NCI-H187 treated with DMSO at 0.1 percent for 48 hours (cell line): ENCODE data around the gene SEZ6L.

Source experiments
- DNase-seq: peaks from one replicate; lab custom pipeline; 2025; lab: John Stamatoyannopoulos, UW

The SEZ6L gene

DNA sequence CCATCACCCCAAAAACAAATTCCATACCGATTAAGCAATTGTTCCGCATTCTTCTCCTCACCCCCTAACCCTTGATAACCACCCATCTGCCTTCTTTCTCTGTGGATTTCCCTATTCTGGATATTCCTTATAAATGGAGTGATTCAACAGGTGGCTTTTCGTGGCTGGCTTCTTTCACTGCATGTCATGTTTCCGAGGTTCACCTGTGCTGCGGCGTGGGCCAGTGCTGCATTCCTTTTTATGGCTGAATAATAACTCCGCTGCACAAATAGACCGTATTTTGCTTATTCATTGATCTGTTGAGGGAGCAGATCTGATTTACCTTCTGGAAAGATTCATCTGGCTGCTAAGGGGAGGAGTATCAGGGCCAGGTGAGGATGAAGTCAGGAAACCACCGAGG lies 165.0 kb downstream of the SEZ6L start:
- no peak for DNase-seq

DNA sequence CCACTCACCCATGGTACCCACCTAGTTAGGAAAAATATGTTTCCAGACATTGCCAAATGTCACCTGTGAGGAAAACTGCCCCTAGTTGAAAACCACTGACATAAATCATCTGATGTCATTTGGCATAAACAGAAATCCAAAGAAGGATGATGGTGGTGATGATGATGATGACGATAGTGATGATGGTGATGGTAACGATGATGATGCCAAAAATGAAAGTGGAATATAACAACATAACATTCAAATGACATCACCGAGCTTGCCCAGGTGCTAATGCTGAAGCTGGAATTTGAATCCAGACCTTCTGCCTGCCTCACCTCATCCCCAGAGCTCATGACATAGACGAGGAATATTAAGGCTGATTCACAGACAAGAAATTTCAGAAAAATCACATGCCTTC lies 167.5 kb downstream of the SEZ6L start:
- DNase-seq, result no peak

DNA sequence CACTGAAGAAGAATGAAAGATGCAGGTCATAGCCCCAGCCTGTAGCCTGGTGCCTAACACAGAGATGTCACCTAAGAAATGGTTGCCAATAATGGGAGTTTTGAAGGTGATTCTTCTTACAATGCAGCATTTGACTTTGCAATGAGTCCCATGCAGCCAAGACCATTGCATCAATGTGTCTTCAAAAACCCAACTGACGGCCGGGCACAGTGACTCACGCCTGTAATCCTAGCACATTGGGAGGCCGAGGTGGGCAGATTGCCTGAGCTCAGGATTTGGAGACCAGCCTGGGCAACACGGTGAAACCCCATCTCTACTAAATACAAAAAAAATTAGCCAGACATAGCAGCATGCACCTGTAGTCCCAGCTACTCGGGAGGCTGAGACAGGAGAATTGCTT lies 170.5 kb downstream of the SEZ6L start:
- no peak for DNase-seq

DNA sequence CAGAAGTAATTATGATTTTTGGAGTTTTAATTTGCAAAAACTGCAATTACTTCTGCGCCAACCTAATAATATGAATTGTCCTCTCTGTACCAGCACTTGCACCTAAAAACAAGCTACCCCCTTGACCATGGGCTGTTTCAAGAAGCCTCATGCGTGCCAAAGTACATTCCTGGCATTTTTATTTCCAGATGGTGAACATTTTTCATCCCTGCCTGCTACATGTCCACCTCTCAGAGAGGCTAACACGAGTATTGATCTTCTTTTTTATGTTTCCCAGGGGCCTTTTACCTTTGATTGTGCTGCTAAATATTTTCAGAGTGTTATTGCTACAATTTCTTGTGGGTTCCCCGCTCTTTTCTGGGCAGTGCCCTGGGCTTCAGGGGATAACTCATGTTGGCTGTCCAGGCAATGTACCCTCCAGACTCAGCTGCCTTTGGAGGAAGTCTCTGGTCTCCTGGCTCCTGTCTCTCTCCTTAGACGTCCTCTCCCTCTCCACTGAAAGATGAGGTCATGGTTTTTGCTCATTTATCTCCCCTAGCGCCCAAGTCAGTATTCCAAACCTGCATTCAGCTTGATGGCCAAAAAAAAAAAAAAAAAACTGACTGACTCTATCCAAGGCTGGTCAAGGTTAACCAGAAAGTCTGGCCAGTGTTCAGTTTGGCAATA lies 173.6 kb downstream of the SEZ6L start:
- no peak for DNase-seq

DNA sequence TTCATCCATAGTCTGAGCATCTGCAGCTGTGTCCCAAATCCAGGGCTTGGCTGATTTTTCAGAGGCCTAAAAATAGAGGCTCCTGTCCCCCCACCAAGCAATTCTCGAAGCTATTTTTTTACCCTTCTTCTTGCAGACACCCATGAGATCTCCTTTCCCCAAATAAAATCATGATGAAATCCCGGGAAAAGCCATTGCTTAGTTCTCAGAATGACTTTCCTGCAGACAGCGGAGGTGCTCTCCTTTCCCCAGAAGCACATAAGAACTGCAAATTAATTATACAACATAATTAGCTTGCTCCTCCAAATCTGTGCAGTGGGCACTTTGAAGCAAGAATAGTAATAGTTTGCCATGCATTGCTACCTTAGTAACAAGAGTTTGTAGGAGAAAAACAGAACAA lies 176.2 kb downstream of the SEZ6L start:
- no peak for DNase-seq

DNA sequence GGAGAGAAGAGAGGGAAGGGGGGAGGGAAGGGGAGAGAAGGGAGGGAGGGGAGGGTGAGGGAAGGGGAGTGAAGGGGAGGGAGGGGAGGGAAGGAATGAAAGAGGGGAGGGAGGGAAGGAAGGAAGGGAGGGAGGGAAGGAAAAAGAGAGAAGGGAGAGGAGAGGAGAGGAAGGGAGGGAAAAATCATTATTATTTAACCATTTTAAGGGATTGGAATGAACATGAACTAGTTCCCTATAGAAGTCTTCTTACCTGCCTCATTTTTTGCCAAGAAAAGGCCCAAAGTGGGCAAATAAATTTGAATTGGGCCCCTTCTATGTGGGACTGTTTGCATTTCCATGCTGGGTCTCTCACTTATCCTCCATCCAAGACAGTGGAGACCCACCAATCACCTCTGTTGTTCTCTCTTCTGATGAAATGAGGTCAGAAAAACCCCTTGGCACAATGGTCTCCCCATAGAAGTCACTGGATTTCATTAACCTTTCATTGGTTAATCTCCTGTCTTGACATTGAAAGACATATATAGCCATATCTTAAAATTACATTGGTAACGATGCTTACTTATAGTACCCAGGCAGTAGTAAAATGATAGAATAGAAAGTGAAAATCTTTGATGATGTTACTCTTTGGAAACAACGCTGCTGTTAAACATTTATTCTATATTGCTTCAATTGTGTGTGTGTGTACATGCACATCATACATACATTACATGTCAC lies 179.7 kb downstream of the SEZ6L start:
- DNase-seq, result no peak

DNA sequence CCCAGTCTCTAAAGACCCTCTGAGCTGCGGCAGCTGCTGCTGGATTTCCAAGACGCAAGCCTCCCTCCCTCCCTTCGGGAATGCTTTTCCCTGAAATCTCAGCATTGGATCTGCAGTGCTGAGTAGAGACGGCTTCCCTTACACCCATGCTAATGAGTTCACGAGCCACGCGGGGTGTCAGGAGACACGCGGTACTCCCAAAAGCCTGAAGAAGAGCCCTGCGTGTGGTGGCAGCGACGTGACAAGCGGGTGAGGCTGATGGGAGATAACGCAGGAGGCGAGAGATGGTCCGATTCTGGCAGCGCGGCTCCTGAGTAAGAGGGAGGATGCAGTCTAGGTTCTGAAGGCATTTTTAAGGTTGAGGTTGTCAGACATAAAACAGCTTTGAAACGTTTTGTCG lies 185.4 kb downstream of the SEZ6L start:
- no peak for DNase-seq

DNA sequence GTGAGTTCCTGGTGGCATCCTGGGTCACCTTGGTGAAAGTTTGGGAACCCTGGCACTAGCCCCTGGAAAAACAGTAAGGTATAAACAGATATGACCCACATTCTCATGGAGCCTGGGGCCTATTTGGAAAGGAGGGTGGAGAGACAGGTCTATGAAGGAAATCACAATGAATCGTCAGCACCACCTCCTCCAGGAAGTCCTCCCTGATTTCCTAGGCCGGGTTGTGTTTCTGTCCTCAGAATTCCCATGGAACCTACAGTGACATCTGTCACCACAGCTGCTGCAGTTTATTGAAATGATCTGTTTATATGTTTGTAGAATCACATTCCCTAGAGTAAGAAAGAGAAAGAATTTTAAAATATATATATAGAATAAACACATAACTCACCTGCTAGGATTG lies 188.0 kb downstream of the SEZ6L start:
- no peak for DNase-seq

DNA sequence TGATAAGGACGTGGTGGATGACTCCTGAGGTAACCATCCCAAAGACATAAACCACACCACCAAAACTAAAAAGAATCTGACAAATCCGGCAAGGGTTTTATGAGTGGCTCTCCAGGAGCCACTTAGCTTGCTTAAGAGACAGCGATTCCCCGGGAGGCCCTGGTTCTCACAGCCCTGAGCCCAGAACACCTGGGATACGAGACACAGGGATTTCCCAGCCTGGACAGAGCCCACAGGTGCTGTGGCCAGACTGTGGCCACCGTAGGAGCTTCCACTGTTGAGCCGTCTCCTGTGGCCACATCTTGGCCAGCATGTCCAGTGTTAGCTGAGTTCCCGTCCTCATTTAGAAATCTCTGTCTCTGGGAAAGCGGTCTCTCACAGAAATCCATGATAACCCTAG lies 188.6 kb downstream of the SEZ6L start:
- no peak for DNase-seq

DNA sequence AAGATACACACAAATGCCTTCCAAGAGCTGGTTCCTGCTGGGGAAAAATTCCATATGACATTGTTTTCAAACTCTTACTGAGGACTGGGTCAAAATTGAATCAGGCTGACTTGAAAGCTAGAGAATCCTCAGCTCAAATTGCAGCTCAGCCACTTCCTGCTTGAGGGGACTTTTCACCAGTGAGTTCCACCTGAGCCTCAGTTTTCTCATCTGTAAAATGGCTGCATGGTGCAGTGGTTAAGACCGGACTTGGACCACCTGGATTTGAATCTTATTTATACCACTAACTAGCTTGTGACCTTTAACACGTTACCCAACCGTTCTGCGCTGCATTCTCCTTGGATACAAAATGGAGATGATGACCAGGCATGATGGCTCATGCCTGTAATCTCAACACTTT lies 189.9 kb downstream of the SEZ6L start:
- no peak for DNase-seq

DNA sequence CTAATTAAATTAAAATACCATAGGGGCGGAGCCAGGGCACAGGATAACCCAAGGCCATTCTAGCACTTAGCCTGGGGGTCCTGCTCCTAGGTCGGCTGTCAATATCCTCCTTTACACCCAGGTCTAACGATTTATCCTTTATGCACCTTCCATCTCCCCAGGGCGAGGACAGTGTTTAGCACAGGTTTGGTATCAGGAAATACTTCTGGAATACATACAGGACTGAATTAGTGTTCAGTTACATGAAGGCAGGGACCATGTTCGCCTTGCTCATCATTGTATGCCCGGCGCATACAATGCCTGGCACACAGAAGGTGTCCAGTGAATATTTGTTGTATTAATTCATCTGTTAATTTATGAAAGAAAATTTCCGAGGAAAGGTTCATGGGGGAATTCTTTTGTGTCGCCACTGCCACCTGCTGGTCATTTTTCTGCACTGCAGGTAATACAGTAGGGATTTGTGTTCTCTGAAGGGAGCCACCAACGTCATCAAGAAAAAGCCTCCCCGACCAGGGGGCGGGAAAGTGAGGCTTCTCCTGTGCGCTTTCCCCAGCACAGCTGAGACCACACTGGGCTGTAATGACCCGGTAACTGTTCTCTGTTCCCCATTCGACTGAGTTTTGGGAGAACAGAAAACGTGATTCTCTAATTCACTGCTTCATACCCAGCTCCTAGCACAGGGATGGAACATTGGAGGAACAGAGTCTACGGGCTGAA lies 191.1 kb downstream of the SEZ6L start:
- DNase-seq, result no peak

DNA sequence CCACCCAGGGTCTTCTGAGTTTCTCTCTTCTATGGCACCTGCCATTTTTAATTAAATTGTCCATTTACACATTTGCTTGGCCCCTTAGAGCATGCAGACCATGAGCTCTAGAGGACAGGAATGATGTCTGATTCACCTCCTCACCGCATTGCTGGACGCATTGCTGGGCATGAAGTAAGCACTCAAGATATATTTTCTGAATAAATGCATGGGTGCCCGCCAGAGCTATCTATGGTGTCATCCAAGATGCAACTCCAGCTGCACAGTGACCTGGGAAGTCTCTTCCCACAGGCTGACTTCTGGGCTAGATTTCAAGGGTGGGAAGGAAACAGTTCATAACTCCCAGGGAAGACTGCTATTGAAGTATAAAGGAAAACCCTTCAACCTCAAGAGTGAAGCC lies 193.2 kb downstream of the SEZ6L start:
- no peak for DNase-seq

DNA sequence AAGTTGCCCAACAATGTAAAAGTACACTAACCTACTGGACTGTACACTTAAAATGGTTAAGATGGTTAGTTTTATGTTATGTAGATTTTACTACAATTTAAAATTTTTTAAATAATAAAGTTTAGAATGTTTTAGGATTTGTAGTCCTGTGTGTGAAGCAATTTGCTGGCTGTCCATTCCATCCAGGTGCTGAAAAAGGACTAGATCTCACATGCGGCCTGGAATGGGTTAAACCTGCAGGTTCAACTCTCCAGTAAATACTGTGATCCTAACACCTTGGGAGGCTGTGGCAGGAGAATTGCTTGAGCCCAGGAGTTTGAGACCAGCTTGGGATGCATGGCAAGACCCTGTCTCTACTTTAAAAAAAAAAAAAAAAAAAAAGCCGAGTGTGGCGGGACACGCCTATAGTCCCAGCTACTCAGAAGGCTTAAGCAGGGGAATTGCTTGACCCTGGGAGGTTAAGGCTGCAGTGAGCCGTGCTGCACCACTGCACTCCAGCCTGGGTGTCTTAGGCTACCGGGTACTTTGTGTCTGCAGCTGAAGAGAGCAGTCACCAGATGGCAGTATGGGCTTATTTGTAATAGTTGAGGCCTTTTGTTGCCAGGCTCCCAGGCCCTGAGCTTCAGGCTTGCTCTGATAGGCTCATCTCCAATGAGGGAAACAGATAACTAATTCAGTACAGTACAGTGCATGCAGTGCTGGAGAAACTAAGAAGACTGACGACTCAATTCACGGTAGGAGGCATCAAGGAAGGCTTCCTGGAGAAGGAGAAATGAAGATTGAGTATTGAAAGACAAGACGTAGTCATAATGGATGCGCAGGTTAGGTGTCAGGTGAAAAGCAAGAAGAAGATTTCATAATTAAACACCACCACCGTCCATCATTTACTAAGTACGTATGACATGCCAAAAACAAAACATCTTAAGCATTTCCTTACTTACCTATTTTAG lies 195.1 kb downstream of the SEZ6L start:
- DNase-seq, result peak; percentile 17

DNA sequence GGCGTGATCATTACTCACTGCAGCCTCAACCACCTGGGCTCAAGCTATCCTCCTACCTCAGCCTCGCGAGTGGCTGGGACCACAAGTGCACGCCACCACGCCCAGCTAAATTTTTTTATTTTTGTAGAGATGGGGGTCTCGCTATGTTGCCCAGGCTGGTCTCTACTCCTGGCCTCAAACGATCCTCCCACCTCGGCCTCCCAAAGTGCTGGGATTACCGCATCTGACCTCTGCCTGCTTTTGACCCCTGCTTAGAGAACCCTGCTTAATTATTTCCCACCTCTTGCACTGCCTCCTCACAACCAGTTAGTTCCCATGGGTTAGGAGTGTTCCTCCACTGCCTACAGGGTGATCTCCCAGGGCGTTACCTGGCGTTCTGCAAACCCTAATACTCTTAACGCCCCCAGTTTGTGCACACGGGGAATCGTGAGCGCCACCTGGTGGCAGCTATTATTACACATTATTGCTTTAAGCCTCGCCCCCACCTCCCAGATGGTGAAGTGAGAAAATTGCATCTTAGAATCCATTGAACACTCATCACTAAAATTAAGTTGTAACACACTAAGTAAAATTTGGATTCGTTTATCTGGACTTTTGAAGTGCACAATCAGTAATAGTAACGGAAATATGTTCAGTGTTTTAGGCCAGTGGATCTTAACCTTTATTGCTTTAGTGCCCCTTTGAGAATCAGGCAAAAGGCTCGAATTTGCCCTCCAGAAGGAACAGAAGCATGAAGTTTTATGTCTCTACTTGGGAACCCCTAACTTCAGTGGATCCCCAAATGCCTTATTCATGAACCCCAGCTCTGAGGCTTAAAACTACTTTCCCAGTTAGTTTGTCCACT lies 198.4 kb downstream of the SEZ6L start:
- no peak for DNase-seq

DNA sequence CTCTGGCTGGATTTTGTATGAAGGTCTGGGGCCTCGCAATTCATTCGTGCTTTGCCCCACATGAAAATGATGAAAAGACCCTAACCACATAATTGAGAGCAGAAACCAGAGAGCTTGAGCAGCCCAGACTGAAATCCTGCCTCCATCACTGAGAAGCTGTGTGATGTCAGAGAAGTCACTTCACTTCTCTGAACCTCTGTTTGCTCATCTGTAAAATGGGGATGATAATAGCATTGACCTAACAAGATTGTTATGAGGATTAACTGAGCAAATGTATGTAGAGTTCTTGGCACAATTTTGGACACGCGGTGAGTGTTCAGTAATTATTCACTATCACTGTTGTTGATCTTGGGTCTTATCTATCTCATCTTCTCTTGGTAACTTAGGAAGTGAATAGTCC lies 203.6 kb downstream of the SEZ6L start:
- no peak for DNase-seq

DNA sequence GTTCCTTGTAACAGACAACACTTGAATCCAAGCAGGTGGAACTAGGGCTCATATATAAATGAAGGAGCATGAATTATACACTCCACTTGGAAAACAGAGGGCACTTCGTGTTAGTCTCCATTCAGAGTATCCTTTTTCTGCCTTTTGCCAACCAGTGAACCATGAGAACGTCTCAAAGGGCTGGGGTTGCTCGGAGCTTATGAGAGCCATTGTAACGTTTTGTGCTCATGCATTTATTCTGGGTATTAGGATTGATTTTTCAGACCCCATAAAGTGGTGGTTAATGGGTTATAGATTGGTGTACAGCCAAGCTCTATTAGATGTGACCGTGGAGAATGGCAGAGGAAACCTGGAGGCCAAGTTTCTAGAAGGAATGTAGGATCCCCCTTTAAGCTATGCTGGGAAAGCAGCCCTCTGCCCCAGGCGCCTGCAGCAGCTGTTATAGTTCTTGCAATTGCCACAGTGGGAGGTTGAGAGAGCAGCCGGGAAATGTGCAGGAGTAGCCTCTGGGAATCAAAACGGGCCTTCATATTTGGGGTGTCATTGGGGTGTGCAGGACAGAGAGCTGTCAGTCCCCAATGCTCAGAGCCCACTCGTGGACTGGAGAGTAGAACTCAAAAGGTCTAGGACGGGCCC lies 205.2 kb downstream of the SEZ6L start:
- DNase-seq, result peak; percentile 71

DNA sequence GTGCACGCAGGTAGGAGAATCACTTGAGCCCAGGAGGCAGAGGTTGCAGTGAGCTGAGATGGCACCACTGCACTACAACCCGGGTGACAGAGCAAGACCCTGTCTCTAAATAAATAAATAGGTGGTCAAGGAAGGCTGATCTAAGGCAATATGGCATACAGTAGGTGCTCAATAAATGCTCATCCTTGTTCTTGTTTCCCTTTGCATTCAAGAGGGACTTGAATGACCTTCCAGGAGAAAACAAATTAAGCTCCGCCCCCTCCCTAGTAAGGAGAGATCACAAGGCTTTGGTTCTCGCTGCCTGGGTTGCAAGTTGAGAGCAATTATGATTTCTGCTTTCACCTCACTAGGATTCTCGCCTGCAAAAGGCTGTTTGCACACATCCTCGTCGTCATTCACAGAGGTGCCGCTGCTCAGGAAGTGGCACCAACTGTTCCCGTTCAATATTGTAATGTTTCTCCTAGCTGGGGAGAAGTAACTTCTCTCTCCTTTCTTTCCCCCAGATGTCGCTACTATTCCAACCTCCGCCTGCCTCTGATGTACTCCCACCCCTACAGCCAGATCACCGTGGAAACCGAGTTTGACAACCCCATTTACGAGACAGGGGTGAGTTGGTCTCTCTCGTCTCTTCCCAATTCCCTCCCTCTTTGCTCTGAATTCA lies 208.0 kb downstream of the SEZ6L start:
- no peak for DNase-seq

DNA sequence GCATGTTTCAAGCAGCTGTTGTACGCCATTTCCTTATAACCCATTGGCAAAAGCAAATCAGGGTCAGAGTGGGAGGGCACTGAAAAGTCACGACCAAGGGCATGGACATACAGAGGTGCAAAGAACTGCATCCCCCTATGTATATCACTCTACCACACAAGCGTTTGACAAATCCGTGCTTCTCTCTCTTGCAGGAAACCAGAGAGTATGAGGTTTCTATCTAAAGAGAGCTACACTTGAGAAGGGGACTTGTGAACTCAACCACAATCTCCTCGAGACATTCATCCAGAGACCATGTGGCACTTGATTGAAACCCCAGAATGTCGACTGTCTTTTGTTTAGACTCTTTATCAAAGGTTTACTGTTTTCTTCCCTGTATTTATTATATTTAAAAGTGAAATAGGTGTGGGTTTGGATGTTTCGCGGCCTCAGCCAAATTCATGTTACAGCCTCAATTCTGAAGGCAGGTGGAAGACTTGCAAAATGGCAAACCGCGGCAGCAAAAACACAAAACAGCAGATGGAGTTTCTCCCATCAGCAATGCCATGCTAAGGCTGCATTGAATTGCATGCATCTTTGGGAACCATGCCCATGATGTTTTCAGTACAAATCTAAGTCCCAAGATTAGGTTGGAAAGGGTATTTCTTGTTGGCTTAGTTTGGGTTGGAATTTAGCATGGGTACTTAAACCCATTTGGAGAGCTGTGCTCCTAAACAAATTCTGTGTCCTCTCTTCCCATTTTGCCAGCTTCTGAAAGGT lies 211.0 kb downstream of the SEZ6L start:
- no peak for DNase-seq

DNA sequence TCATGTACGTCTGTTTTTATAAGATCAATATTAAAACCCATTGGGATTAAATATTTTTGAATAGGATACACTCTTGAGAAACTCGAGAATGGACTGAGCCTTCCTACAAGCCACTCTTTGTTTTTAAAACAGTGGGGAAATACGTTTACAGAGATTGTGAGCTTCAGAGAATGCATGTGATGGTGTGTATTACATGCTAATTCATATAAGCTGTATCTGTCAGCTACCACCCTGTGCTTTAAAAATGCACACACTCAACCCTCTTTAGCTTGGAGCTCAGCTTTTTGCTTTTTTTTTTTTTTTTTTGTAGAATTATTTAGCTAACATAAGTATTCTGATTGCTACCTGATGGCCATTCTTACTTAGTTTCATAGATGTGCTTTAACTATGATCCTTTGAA lies 213.5 kb downstream of the SEZ6L start:
- DNase-seq, result no peak
